Kidney glomerular epithelial cell (primary cell): ENCODE data around the gene ZNF547.

ENCODE experiments used
- DNase-seq: peaks from one replicate; lab custom pipeline; 2025; lab: John Stamatoyannopoulos, UW

Gene ZNF547

GRCh38 chr19:57362997-57363687 lies at the start of gene ZNF547, which contains the start of gene TRAPPC2B:
ZNF547 (plus strand) TSS chr19:57363551; CDS start chr19:57368556, 5,005 bp downstream.
TRAPPC2B (plus strand) TSS chr19:57363551; CDS start chr19:57364834, 1,283 bp downstream.
- DNase-seq = peak; percentile 98

- no peak for DNase-seq
Observed at GRCh38 chr19:57314146-57314545, 49.2 kb upstream of the ZNF547 start.

- DNase-seq = no peak
Observed at GRCh38 chr19:57317503-57317902, 45.8 kb upstream of the ZNF547 start.

GRCh38 chr19:57319869-57320179 lies 43.5 kb upstream of the ZNF547 start:
- DNase-seq = no peak

- DNase-seq = peak; percentile 90
Observed at GRCh38 chr19:57320180-57321084, 42.9 kb upstream of the ZNF547 start, which contains the start of gene ZNF543. ZNF543 (plus strand) TSS chr19:57320472; CDS start chr19:57320854, 382 bp downstream.

- no peak for DNase-seq
Observed at GRCh38 chr19:57321116-57321515, 42.2 kb upstream of the ZNF547 start.

- no peak for DNase-seq
Observed at GRCh38 chr19:57321751-57322150, 41.6 kb upstream of the ZNF547 start.

- DNase-seq = no peak
Observed at GRCh38 chr19:57324992-57325391, 38.4 kb upstream of the ZNF547 start.

- DNase-seq = no peak
Observed at GRCh38 chr19:57327993-57328392, 35.4 kb upstream of the ZNF547 start.

- no peak for DNase-seq
Observed at GRCh38 chr19:57334191-57334590, 29.2 kb upstream of the ZNF547 start.

GRCh38 chr19:57338877-57339276 lies 24.5 kb upstream of the ZNF547 start:
- no peak for DNase-seq

- DNase-seq = no peak
Observed at GRCh38 chr19:57342582-57342981, 20.8 kb upstream of the ZNF547 start.

- DNase-seq = no peak
Observed at GRCh38 chr19:57348136-57348535, 15.2 kb upstream of the ZNF547 start.

- peak; percentile 94 for DNase-seq
Observed at GRCh38 chr19:57350877-57351805, 12.2 kb upstream of the ZNF547 start, which contains the start of gene ZNF304. ZNF304 (plus strand) TSS chr19:57351271; CDS start chr19:57351665, 394 bp downstream.

GRCh38 chr19:57351867-57352266 lies 11.5 kb upstream of the ZNF547 start:
- DNase-seq = no peak

- no peak for DNase-seq
Observed at GRCh38 chr19:57355916-57356315, 7.4 kb upstream of the ZNF547 start.

GRCh38 chr19:57357406-57357805 lies 5.9 kb upstream of the ZNF547 start:
- DNase-seq = no peak

GRCh38 chr19:57359300-57359699 lies 4.1 kb upstream of the ZNF547 start:
- no peak for DNase-seq

- DNase-seq = no peak
Observed at GRCh38 chr19:57362419-57362818, 932 bp upstream of the ZNF547 start.

GRCh38 chr19:57363688-57364181 lies 384 bp downstream of the ZNF547 start:
- no peak for DNase-seq

- DNase-seq = no peak
Observed at GRCh38 chr19:57366776-57367175, 3.4 kb downstream of the ZNF547 start.

GRCh38 chr19:57374179-57374578 lies 10.8 kb downstream of the ZNF547 start:
- DNase-seq = no peak
